Medulla oblongata (tissue), 1 donor: ENCODE data around the gene SLC25A34.

Source experiments
- DNase-seq: peaks from one replicate; pipeline ENCODE4 v3.0.0-alpha.2; 2015; ENCODE audit errors: extremely low spot score

SLC25A34 gene

DNA sequence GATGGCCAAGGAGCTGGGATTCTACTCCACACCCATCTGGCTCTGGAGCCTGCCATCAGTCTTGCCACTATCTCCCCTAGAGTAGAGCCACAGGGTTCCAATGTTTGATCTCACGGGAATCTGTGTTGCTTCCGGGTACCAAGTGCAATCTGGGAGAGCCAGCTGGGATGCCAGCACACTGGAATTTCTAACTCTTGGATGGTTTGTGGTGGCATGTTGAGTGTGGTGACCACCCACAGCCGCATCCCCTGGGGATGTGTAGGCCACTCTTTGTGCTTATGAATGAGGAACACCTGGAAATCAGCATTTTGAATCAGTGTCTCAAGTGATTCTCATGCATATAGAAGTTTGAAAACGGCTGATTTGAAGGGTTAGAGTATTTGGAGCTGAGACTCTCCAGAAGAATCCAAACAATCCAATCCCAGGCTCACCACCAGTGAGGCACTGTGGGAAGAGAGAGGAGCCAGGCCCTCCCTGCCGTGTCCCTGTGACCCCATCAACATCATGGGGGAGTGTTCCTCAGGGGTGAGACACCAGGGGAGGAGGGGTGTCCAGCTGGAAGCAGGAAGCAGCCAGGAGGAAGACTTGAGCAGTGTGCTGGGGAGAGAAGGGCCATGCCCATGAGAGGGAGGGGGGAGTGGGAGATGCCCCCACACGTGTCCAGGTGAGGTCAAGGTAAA is 35.9 kb downstream of the SLC25A34 start:
- no peak for DNase-seq

DNA sequence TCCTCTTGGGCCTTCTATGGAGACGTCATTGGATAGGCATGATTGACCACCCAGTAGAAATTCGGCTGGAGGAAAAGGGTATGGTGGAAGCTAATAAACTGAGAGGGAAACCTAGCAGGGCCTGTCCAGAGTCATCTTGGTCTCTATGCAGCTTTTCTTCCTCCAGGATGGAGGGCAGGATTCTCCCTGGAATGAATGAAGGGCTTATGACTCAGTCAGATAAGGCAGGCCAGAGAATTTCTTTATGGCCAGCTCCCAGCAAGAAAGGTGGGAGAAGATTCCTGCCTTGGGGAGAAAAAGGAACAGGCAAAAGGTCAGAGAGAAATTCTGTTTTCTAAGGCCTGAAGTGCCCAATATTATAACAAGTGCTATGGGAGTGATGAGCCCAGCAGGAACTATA is 39.6 kb downstream of the SLC25A34 start:
- no peak for DNase-seq

DNA sequence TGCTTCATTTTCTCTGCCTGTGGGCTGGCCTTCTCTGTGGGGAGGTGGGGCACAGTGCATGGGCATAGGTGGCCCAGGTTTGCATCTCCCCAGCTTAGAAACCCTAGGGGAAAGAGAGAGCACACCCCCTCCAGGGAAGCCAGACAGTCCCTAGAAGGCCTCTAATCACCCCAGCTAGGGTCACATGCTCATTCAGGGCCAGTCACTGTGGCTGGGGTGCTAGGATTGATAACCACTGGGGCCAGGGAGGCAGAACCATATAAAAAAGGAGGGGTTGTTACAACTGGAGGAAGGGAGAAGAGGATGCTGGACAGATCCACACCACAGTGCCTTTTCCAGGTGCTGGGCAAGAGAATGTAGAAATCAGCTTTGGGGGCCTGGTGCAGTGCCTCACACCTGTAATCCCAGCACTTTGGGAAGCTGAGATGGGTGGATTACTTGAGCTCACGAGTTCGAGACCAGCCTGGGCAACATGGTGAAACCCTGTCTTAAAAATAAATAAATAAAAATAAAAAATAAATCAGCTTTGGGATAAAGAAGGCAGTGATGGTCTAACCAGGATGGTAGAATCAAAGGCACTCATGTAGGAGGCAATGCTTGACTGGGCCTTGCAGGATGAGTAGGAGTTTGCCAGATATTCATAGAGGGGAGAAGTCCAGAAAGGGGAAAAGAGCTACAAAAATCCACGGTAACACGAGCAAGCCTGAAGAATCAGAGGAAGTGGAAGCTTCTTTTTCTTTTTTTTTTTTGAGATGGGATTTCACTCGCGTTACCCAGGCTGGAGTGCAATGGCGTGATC is 42.0 kb downstream of the SLC25A34 start:
- DNase-seq, result no peak

DNA sequence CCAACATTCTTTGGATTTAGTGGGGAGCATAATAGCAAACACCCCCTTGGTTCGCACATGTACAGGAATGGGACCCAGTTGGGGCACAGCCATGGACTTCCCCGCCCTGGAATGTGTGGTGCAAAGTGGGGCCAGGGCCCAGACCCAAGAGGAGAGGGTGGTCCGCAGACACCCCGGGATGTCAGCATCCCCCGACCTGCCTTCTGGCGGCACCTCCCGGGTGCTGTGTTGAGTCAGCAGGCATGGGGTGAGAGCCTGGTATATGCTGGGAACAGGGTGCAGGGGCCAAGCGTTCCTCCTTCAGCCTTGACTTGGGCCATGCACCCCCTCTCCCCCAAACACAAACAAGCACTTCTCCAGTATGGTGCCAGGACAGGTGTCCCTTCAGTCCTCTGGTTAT is 49.6 kb downstream of the SLC25A34 start:
- DNase-seq, result no peak

DNA sequence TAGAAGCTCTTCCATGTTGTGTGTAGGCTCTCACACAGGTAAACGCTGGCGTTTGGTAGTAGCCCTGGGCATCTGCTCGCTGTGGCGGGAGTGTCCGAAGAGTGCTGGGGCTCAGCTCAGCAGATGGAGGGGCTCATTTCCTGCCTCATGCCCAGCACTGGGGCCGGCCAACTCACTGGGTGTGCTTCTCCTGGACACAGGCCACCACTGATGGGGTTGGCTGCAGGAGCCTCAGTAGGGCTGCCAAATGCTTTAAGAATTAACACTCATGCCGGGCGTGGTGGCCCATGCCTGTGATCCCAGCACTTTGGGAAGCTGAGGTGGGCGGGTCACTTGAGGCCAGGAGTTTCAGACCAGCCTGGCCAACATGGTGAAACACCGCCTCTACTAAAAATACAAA is 50.5 kb downstream of the SLC25A34 start:
- peak; percentile 36 for DNase-seq

DNA sequence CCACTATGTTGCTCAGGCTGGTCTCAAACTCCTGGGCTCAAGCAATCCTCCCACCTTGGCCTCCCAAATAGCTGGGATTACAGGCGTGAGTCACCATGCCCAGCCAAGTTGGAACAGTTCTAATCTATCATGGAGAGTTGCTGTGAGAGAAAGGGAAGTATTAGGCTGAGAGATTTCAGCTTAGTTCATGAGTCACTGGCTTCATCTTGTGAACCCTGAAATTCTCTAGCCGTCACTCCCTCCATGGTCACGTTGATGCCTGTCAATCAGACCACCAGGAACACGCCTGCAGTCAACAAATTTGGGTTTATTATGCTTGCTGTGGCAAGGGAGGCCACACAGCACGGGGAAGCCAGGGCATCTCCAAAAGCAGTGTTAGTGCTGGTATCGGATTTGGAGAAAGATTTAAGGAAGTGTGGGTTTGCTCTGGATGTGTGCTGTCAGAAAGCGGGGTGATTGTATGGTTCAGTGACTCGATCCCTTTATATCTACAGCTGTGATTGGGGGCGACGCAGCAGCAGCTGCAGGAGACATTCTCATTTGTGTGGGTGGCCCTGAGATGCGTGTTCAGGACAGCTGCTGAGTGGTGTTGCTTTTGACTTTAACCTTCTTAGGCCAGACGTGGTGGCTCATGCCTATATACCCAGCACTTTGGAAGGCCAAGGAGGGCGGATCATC is 52.7 kb downstream of the SLC25A34 start:
- no peak for DNase-seq
